Stimulated activated CD8-positive, alpha-beta memory T cell treated with anti-CD3 and anti-CD28 coated beads, Interleukin-4, amount 100 ng/mL, for 4 hours (primary cell): Measurements from ENCODE around the gene SPAG16.
"Not testable (repeated sequence)": the region's sequence is repeated elsewhere in the genome, so short reads cannot be mapped to it uniquely, and the experiment has no call there.

Experiments
- DNase-seq, 2 donors: peaks; one replicate each; pipeline ENCODE4 v3.0.0-alpha.2; 2020; ENCODE audit warnings: low read depth in 2 of 2, low spot score in 1 of 2

Gene SPAG16

DNA sequence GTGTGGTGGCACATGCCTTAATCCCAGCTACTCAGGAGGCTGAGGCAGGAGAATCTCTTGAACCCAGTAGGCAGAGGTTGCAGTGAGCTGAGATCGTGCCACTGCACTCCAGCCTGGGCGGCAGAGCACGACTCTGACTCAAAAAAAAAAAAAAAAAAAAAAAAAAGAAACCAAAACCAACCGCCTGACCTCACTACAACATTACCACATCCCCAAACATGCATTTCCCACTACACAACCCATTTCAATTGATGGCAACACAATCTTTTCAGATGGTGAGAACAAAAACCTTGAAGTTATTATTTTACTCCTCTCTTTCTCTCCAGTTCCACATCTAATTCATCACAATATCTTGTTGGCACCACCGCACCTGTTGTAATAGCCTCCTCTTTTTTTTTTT, 778.0 kb downstream of the SPAG16 start:
- DNase-seq = not testable (repeated sequence)

DNA sequence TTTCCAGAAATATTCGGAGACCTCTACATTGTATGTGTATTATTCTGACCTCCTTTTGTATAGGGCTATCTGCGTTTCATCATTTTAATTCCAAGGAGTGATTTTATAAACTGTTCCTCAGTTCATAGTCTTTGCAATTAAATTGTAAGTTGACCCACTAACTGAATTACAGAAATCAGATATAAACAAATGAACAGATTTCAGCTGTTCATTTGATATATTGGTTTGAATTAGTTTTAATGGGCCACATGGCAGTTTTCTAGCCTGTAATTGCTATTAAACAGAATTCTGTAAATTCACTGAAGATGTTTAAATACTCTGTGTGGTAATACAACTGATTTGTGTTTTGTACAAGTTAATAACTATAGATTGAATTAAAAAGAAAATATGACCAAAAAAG, 780.2 kb downstream of the SPAG16 start:
- DNase-seq = no peak

- no peak for DNase-seq
Measured at GRCh38 chr2:214066862-214067261, 782.6 kb downstream of the SPAG16 start.

- no peak for DNase-seq
Measured at GRCh38 chr2:214069254-214069653, 785.0 kb downstream of the SPAG16 start.

- DNase-seq = no peak
Measured at GRCh38 chr2:214075456-214075855, 791.2 kb downstream of the SPAG16 start.

DNA sequence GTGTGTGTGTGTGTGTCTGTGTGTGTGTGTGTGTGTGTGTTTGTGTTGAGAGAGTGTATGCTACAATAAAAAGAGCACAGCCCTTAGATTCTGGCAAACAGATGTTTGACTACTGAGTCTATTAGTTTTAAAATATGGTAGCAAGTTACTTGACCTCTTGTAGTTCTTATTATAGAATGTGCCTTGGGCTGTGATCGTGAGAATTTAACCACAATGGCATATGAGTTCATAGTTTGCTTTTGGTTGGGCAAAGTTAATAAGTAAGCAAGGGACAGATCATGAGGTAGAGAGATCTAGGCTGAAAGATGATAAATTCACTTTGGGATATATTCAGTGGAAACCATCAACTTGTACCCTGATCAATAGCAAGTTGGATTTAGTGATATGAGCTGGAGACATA, 792.3 kb downstream of the SPAG16 start:
- no peak for DNase-seq

- DNase-seq = no peak
Measured at GRCh38 chr2:214077727-214078126, 793.5 kb downstream of the SPAG16 start.

DNA sequence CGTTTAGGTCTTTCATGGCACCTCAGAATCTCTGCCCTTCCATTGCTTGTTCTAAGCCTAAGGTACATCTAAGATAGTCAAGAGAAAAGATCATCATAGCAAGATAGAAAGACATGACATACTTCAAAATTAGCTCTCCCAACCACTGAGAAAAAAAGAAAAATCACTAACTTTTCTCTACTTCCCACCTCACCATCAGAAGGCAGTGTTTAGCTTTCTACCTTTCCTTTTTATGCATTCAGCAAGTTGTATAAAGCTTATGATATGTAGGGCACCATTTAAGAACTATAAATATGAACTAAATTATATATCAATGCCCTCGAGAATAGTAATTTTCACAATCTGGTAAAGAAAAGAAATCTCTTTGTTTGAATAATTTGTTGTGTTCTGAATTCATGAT, 794.8 kb downstream of the SPAG16 start:
- no peak for DNase-seq

- DNase-seq = no peak
Measured at GRCh38 chr2:214088536-214088935, 804.3 kb downstream of the SPAG16 start.

- no peak for DNase-seq
Measured at GRCh38 chr2:214096208-214096715, 812.0 kb downstream of the SPAG16 start.

DNA sequence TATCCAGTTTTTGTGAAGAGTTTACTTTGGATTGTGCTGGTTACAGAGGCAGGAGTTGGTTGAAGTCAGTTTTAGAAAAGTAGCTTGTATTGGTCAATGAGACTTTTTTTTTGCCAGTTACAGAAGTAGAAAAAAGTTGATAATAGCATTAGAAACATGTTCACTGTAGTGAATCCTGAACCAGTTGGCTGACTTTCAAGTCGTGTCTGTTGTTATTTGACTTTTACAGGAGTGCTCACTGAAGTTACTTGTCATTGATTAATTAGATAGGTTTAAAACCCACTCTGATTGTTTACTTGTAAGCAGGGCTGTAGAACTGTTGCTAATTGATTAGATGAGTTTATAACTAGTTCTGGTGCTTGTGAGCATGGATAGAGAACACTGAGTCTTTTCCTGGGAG, 814.5 kb downstream of the SPAG16 start:
- DNase-seq = no peak

GRCh38 chr2:214100488-214100887, 816.2 kb downstream of the SPAG16 start:
- no peak for DNase-seq

DNA sequence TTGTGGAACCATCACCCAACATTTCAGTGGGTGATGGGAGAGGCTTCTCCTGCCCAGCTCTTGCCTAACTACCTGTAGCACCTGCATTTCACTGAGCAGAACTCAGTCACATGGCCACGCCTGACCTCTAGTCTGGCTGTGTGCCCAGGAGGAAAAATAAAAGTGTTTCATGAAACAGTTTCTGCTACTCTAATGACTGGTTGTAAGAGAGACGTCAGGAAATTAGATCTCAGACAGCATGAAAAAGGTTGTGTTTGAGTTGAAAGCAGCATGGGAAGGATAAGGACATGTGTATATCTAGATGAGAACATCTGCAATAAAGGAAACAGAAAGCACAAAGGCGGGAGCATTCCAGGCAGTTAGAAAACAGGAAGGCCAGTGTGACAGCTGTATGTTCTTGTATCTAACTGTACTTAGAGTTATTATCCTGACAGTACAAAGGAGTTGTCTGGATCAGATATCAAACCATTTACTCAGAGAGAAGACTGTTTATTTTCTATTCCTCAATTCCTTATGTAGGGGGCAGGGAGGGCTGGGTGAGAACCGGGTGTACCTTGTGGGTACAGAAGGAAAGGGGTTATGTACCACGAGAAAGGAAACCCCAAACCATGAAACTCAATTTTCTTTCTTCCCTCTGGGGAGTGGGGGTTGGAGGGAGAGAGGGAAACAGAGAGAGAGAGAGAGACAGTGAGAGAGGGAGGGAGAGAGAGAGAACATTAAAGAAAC, 819.2 kb downstream of the SPAG16 start:
- no peak for DNase-seq

DNA sequence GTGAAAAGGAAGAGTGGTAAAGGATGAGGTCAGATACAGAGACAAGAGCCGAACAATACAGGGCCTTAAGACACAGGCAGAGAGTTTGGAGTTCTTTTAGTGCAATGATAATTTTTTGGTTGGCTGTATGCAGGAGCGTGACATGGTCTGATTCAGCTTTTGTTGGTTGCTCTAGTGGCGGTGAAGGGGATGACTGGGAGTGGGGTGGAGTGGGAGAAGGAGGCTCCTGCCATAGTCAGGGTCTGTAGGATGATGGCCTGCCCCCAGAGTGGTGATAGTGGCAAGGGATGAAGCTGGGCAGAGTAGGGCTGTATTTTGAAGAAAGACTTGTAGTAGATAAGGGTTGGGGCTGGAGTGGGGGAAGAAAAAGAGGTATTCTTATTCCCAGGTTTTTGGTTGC, 820.0 kb downstream of the SPAG16 start:
- DNase-seq = no peak

DNA sequence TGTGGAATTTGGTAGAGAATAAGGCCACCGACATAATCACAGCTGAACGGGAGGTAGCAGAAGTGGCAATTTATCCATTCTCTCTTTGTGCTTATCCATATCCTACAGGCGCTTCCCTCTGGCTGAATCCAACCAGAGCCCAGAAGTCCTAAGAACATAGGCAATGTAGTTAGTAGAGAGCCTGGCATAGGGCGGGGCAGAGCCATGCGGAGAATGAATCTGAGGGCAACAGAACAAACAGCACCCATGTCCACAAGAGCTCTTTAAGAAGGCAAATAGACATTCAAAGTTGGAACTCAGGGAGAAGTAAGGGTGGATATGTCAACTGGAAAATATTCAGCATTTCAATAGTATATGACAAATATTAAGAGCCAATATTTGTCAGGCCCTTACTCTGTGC, 820.7 kb downstream of the SPAG16 start:
- DNase-seq = no peak

GRCh38 chr2:214107726-214108125, 823.5 kb downstream of the SPAG16 start:
- no peak for DNase-seq

GRCh38 chr2:214108598-214108997, 824.3 kb downstream of the SPAG16 start:
- DNase-seq = no peak

DNA sequence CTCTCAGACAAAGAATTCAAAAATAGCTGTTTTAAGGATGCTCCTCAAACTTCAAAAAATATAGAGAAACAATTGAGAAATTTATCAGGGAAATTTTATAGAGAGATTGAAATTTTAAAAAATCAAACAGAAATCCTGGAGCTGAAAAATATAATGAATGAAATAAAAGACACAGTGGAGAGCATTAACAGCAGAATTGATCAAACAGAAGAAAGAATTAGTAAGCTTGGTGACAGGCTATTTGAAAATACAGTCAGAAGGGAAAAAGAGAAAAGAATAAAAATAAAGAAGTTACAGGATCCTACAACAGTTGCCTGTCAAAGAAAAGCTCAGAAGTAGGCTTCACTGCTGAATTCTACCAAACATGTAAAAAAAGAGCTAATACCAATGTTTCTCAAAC, 832.8 kb downstream of the SPAG16 start:
- DNase-seq = no peak

DNA sequence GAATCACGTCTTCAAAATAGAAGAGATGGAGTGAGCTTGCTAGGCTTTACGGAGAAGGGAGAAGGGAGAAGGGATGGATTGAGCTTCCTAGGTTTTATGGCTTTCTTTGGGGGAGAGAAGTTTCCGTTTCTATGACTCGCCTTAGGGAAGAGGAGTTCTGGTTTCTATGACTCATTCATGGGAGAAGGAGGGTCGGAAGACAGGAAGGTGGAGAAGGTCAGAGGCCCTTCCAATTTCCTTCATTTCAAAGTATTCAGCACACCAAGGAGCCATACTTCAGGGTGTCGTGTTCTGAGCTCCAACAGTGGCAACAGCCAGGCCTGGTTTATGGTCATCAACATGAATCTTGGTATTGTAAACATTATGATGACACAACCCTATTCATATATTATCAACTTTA, 841.9 kb downstream of the SPAG16 start:
- DNase-seq = no peak

GRCh38 chr2:214127170-214127569, 842.9 kb downstream of the SPAG16 start:
- no peak for DNase-seq

DNA sequence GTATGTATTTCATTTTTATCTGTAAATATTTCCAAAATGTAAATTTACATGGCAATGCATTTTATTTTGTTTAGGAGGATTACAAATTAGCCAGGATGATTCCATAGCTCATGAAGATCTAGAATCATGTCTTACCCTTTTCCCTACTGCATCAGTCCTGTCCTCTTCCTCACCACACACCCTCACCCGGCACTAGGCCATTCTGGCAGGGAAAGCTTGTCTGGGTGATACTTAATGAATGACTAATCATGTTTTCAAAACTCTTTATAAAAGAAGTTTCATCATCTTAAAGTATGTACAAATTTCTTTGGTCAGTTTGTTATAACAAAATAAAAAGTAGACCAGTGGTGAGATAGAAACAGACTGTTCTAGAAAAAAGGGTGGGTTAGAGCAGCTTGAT, 843.3 kb downstream of the SPAG16 start:
- DNase-seq = no peak

DNA sequence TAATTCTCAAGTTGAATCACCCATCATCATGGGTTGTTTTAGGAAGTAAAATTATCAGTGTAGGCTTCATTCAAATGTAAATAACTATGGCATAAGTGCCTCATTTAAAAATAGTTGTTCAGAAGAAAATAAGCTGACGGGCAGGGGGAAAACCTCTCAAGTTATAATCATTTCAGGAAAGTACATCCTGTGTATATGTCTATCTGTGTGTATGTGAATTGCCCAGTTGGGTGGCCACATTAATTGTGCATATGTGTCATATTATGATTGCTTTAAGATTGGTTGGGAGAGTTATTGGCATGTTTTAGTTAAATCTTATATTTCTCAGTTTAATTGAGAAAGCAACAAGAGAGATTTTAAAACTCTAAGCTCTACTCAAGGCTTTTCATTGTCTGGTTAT, 843.8 kb downstream of the SPAG16 start:
- no peak for DNase-seq

DNA sequence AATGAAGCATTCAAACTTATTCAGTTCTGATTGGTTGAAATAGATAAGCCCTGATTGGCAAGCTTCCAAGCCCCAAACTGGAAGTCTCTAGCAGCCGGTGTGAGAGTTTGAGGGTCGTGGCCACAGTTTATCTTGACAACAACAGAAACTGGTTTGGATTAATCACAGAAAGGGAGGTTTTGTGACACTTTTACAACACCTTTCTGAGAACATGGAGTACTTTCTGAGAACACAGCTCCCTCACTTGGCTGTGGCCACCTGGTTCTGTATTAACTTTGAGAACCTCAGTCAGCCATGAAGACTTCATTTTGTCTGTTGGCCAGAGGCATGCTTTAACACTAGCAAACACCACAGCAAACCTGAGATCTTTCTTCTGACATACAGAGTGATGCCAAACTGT, 845.9 kb downstream of the SPAG16 start:
- DNase-seq = no peak
